GM12892 (cell line): Measurements from ENCODE around the gene TNFRSF1B.

Source experiments
- DNase-seq: peaks from one replicate; pipeline ENCODE4 v3.0.0; 2011; ENCODE audit not compliant: insufficient read length
- FAIRE-seq: peaks from 2 replicates; lab custom pipeline; 2011; peaks lifted over from hg19 to GRCh38; lab: Jason Lieb, UNC
- POLR2A ChIP-seq: IDR thresholded peaks from 2 replicates; pipeline ENCODE4 v1.6.1; 2011; ENCODE audit warnings: low read depth, low read length, control low read depth
- POLR2AphosphoS5 ChIP-seq: IDR thresholded peaks from 2 replicates; pipeline ENCODE4 v1.6.1; 2011; ENCODE audit warnings: low read depth, low read length, control low read depth
- TAF1 ChIP-seq: IDR thresholded peaks from 2 replicates; pipeline ENCODE4 v1.6.1; 2011; ENCODE audit warnings: low read depth, mild to moderate bottlenecking, control low read depth, low read length, borderline replicate concordance

TNFRSF1B gene

GRCh38 chr1:12188657-12189327 lies 22.0 kb downstream of the TNFRSF1B start:
- TF ChIP-seq TAF1 (no peak), POLR2A (no peak), POLR2AphosphoS5 (no peak)
- FAIRE-seq: no peak
- DNase-seq: no peak

DNA sequence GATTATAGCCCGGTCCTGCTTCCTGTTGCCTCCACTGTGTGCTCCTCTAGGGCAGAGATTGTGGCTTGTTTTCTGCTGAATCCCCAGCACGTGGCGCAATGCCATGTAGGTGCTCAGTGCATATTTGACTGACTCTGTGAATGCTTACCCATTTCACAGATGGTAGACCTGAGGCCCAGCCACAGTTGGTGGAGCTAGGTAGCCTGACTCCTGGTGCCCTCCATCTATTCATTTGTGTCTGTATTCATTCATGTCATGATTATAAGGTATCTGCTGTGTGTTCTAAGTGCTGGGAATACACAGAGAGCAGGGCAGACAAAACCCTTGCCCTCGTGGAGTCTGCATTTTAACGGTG lies 22.5 kb downstream of the TNFRSF1B start:
- FAIRE-seq: no peak
- no peak for TF ChIP-seq POLR2A
- no peak for TF ChIP-seq TAF1
- no peak for TF ChIP-seq POLR2AphosphoS5
- no peak for DNase-seq

- no peak for DNase-seq
- TF ChIP-seq TAF1 (no peak), POLR2A (no peak), POLR2AphosphoS5 (no peak)
- no peak for FAIRE-seq
These were observed 24.6 kb downstream of the TNFRSF1B start for GRCh38 chr1:12191242-12192032.

GRCh38 chr1:12194666-12195216 lies 27.9 kb downstream of the TNFRSF1B start:
- FAIRE-seq (no peak), DNase-seq (no peak)
- TF ChIP-seq POLR2A: no peak
- no peak for TF ChIP-seq POLR2AphosphoS5
- TF ChIP-seq TAF1: no peak

DNA sequence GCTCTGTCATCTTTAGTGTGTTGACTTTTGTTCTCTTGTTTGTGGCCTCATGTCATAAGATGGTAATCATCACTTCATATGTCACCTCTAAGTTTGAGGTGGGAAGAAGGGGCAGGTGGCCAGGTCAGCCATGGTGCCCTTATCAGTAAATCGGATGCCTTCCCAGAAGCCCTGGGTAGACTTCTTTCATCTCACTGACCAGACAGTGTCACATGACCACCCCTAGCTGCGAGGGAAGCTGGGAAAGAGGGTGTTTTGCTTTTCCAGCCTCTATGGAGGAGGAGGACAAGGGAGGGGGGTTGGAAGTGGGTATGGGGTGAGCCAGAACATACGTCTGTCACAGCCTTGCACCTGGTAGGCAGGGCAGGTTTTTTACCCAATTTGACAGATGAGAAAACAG lies 28.6 kb downstream of the TNFRSF1B start:
- no peak for FAIRE-seq
- DNase-seq: no peak
- no peak for TF ChIP-seq POLR2A
- TF ChIP-seq POLR2AphosphoS5: no peak
- TF ChIP-seq TAF1: no peak

GRCh38 chr1:12196641-12197482 lies 30.1 kb downstream of the TNFRSF1B start:
- FAIRE-seq: peak; percentile 73

GRCh38 chr1:12197483-12197880 lies 30.7 kb downstream of the TNFRSF1B start:
- FAIRE-seq (no peak), DNase-seq (no peak)
- TF ChIP-seq POLR2A: no peak
- TF ChIP-seq POLR2AphosphoS5: no peak
- no peak for TF ChIP-seq TAF1

More at GRCh38 chr1:12196641-12197482, 30.1 kb downstream of the TNFRSF1B start:
- TF ChIP-seq POLR2A (no peak), POLR2AphosphoS5 (no peak), TAF1 (no peak)
- no peak for DNase-seq

GRCh38 chr1:12200208-12200607 lies 33.4 kb downstream of the TNFRSF1B start:
- FAIRE-seq (no peak), DNase-seq (no peak)
- TF ChIP-seq POLR2AphosphoS5: no peak
- TF ChIP-seq TAF1: no peak
- TF ChIP-seq POLR2A: no peak

DNA sequence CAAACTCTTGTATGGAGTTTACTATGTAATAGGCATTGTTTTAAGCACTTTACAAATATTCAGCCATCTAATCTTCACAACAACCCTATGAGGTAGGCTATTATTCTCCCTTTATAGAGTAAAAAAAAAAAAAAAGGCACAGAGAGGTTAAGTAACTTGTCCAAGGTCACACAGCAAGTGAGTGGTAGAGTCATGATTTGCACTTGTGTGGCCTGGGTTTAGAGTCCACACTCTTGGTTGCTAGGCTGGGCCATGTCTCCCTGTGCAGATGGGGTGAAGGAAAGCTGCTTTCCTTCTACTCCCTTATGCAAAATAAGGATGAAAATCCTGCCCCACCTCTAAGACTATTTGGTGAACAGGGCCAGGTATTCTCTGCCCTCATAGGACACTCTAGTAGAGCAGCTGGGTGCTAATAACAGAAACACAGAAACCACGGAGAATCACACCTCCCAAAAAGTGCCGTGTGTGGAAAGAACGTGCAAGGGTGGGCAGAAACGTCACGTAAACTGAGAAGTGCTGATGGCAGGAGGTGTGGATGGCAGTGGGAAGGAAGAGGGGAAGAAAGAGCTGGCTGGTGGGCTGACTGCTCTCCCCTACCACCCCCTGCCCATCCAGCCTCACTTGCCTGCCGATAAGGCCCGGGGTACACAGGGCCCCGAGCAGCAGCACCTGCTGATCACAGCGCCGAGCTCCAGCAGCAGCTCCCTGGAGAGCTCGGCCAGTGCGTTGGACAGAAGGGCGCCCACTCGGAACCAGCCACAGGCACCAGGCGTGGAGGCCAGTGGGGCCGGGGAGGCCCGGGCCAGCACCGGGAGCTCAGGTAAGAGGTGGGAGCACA lies 34.8 kb downstream of the TNFRSF1B start:
- TF ChIP-seq TAF1: no peak
- no peak for TF ChIP-seq POLR2AphosphoS5
- no peak for TF ChIP-seq POLR2A
- FAIRE-seq (peak; percentile 40), DNase-seq (no peak)

- FAIRE-seq (no peak), DNase-seq (no peak)
- no peak for TF ChIP-seq POLR2A
- no peak for TF ChIP-seq TAF1
- TF ChIP-seq POLR2AphosphoS5: no peak
These were observed 35.4 kb downstream of the TNFRSF1B start for GRCh38 chr1:12202190-12202497.
